EH (cell line): Measurements from ENCODE around the gene AUTS2.

Source experiments
- DNase-seq: peaks from one replicate; pipeline ENCODE4 v3.0.0-alpha.2; 2015; ENCODE audit warnings: low read depth

AUTS2 gene

DNA sequence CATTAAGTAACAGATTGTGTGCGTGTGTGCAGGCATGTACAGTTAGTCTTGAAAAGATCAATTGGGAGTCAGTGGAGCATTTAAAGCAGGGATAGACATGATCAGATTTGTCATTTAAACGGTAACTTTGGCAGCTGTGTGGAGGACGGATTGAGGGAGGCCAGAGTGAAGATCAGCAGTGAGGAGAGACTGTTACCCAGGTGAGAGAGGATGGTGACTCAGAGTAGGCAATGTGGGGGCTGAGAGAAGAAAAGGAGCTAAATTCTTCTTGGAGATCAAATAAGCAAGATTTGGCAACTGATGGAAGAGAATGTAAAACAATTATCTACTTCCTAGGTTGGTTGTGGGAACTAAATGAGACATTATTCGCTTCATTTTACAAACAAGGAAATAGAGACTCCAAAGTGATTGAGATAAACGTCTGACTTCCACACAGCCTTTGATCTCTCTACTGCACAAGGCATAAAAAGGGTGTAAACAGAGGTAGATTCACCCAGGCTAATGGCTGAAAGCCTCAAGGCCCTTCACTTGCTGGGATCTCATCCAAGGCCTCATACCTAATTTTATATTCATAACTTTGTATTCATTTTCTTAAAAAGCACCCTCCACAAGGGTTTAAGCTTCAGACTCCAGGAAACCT, 868.6 kb downstream of the AUTS2 start:
- DNase-seq = no peak

- DNase-seq = no peak
Observed at GRCh38 chr7:70470746-70471145, 872.5 kb downstream of the AUTS2 start.

GRCh38 chr7:70472601-70473237, 874.4 kb downstream of the AUTS2 start:
- no peak for DNase-seq

DNA sequence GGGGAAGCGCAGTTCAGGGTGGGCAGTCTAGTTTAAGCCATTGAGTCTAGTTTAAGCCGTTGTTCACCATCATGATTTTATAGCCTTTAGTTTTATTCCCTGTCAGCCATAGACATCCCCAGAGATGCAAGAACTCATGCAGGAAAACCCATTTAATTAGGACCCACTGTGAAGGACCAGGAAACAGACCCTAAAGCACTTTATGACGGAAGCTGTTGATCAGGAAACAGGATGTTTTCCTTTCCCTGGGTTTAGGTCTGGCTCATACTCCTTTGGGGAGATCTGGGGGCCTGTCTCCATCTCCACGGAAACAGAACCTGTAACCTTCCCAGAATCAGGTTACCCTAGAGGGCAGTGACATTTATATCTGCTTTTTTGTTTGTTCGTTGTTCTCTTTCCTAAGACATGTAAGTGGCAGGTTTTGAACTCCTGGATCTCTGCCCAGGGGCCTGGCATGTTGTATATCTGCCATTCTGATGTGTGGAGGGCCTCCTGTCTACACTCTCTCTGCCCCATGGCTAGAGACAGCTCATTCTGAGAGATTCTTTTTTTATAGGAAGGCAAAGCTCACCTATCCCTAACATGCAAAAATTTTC, 876.5 kb downstream of the AUTS2 start:
- no peak for DNase-seq

DNA sequence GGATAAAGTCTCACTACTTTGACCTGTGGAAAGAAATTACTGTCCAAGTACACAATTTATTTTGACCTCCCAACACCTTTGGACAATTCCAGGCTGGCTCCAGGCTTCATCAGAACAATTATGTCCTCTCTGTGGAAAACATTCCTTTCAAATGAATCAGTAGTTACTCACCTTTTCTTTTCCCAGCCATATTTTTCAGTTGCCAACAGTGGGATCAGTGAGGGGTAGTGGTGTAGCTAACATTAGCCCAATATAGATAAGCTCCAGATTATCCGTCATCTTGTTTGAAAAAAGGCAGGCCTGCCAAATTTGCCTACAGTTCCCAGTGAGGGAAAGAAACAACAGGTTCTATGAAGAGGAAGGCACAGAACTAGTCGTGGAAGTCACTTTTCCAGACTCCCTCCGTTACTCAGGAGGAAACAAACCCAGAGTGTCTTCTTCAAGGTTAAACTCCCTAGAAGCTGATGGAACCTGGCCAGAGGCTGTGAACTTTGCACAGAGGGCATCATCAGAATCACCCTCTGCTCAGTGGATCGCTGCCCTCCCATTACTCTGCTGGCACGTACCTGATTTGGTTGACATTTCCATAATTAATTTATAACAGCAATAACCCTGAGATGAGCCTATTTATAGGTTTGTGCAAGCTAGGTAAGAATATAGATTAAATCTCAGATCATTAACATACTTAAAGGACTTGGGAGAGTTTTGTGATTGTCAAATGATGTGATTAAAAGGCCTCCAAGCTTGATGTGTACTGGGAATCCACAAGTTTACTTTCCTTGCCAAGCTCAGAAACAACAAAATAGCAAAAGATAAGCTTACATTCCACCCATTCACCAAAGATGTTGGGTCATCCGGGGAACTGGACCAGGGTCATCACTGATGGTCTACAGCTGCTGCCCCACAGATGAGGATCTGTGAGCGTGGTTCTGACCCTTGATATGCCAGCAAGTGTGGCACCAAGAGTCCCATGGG, 879.0 kb downstream of the AUTS2 start:
- no peak for DNase-seq

- DNase-seq = no peak
Observed at GRCh38 chr7:70479153-70480021, 881.1 kb downstream of the AUTS2 start.

GRCh38 chr7:70480927-70481569, 882.8 kb downstream of the AUTS2 start:
- DNase-seq = no peak

GRCh38 chr7:70481570-70482123, 883.4 kb downstream of the AUTS2 start:
- DNase-seq = no peak

GRCh38 chr7:70484255-70484654, 886.0 kb downstream of the AUTS2 start:
- no peak for DNase-seq

- no peak for DNase-seq
Observed at GRCh38 chr7:70486977-70487376, 888.7 kb downstream of the AUTS2 start.

DNA sequence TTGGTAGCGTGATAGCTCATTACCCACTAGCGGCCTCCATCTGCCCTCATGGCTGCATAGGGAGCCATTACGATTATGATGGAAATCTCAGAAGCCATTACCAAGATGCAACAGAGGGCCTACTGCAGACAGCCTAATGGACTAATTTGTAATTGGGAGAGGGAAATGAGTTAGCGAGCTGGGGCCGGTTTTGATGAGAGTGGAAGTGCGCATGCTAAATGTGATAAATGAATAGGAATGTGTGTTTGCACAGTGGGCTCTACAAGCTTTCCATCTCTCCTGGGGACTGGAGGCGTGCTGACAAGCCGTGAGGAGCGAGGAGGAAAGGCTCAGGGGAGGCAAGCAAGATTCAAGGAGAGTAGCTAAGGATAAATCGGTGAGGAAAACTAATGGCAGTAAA, 889.2 kb downstream of the AUTS2 start:
- DNase-seq = no peak

DNA sequence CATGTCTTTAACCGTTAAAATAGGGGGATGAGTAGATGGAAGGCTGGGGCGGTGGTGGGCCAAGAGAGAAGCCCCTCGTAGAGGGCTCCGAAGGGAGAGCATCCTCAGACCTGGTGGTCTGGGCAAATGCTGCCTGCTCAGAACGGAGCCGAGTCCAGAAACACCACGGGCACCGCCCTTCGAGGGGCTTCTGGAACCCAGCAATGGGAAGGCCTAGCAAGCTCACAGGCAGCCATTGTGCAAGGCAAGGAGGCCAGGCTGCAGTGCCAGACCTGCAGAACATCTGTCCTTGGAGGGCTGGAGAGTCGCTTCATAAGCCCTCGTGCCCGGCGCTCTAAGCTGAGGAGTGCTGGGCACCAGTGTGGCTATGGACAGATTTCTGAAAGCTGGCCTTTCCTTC, 889.6 kb downstream of the AUTS2 start:
- DNase-seq = no peak

DNA sequence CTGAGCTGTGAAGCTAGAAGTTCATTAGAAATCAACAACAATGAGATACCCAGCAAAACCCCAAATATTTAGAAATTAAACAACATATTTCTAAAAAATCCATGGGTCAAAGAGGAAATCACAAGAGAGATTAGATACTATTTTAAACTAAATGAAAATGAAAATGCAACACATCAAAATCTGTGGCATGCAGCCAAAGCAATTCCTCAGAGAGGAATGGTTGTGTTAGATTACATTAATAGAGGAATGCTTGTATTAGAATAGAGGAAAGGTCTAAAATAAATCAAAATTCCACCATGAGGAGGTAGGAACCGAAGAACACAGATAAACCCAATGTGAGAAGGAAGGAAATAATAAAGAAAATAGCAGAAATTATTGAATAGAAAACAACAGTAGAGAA, 891.5 kb downstream of the AUTS2 start:
- no peak for DNase-seq

DNA sequence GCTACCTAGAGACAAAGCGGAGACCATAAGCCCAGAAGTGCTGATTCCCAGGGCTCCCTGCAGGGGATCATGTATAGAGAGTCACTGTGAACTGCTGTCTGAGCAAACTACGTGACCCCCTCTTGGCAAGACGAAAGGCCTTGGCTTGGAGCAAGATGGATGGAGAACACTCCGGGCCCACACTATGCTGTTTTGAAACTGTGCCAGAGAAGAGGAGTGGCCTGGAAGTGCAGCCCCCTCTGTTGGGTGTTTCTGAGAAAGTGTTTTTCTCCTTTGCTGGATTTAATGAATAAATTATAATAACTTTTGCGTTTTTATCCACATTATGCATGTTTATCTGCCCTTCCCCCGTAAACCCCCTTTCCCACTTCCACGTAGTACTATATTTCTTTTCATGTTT, 894.4 kb downstream of the AUTS2 start:
- DNase-seq = no peak

DNA sequence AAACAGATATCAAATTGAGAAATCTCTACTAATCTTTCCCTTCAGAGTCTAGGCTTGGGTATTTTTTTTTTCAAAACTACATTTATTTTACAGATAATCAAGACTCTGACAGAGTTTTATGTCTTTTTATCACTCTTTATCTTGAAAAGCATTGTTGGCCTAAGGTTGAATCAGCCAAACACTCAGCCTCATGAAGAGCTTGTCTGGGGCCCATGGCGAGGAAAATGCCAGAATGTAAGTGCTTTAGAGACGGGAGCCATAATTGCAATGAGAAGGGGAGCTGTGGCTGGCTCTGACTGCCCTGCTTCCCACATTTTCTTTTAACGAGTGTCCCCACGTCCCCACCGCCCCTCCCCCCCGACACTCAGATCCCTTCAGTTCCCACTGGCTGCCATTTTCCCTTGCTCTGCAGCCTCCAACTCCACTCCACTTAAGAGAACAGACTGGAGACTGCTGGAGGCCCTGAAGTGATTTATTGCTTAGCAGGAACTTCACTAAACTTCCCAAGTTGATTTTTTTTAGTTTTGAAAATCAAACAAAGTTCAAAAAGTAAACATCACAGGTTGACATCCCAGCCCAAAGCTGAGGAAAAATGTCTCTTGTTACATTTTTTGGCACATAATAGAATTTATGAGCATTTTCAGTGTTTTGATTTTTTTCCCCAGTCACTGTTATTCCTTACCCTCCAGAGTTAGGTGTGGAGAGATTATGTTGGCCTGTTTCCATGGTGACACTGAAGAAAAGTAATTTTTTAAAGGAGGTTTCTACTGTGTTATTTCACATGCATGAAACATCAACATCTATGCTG, 896.2 kb downstream of the AUTS2 start:
- no peak for DNase-seq

GRCh38 chr7:70495033-70495376, 896.7 kb downstream of the AUTS2 start:
- no peak for DNase-seq

DNA sequence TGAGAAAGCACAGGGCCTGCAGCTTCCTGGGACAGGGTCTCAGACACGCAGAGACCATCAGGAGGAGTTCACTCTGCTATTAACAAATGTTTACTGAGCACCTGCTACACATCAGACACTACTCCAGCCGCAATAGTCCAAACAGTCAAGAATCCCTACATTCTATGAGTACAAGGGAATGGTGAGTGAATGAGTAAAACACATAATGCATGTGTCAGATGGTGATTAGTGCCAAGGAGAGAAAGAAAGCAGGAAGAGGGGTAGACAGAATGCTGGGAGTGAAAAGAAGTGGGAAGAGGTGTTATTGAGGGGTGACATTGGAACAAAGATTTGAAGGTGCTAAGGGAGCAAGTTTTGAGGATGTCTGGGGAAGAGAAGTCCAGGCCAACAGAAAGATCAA, 899.5 kb downstream of the AUTS2 start:
- no peak for DNase-seq

GRCh38 chr7:70498232-70498992, 900.1 kb downstream of the AUTS2 start:
- no peak for DNase-seq

GRCh38 chr7:70500261-70500660, 902.0 kb downstream of the AUTS2 start:
- DNase-seq = no peak
